Esophagus squamous epithelium (tissue), 5 donors: ENCODE measurements around the gene NEDD4. TPM values are rescaled to one million over a fixed set of nuclear protein-coding genes. Genes with fewer than 3 reads are reported as not detected.
A peak's percentile ranks its signal among the peaks of the same experiment; 100 is the strongest.
"Not testable (repeated sequence)": the region's sequence is repeated elsewhere in the genome, so short reads cannot be mapped to it uniquely, and the experiment has no call there.

Experiments used
- DNase-seq: peaks from one replicate; lab custom pipeline; 2025; lab: John Stamatoyannopoulos, UW
- H3K27ac ChIP-seq, 4 donors: fragments of 200-600 bp; sonication (generic); one replicate each; pipeline ENCODE4 v1.5.1; 2016 to 2019; ENCODE audit warnings: mild to moderate bottlenecking in 1 of 4
- H3K27me3 ChIP-seq, 4 donors: fragments of 200-600 bp; sonication (generic); 1 replicate in 3 of 4; 2 replicates in 1 of 4; pipeline versions ENCODE4 v1.5.1 to v1.6.0; 2017 to 2021; ENCODE audit warnings: antibody characterized with exemption in 1 of 4
- H3K36me3 ChIP-seq, 3 donors: fragments of 200-600 bp; sonication (generic); one replicate each; pipeline ENCODE4 v1.5.1; 2016 to 2019
- H3K4me1 ChIP-seq, 3 donors: fragments of 200-600 bp; sonication (generic); one replicate each; pipeline ENCODE4 v1.5.1; 2017 to 2019
- H3K4me3 ChIP-seq, 4 donors: fragments of 200-600 bp; sonication (generic); 1 replicate in 3 of 4; 2 replicates in 1 of 4; pipeline ENCODE4 v1.5.1; 2016 to 2019; ENCODE audit warnings: mild to moderate bottlenecking in 2 of 4, moderate library complexity in 1 of 4
- H3K9me3 ChIP-seq, 3 donors: fragments of 200-600 bp; sonication (generic); one replicate each; pipeline ENCODE4 v1.5.1; 2016 to 2019
- CTCF ChIP-seq, 6 experiments: fragments of 450-650 bp in 4 of 6; fragments of 200-600 bp in 2 of 6; sonication (generic) in 2 of 6; IDR thresholded peaks; one replicate each; pipeline ENCODE4 v1.5.1; 2016 to 2019; ENCODE audit warnings: antibody characterized with exemption in 6 of 6, mild to moderate bottlenecking in 4 of 6, moderate library complexity in 4 of 6
- POLR2A ChIP-seq, 4 donors: fragments of 450-650 bp; IDR thresholded peaks; one replicate each; pipeline ENCODE4 v1.6.1; 2017; ENCODE audit warnings: antibody characterized with exemption in 4 of 4, mild to moderate bottlenecking in 4 of 4, moderate library complexity in 3 of 4
- WGBS, 2 donors: methylation state at CpG; one replicate each; pipeline ENCODE4 v1.1.5; 2018; 5-methylcytosine and 5-hydroxymethylcytosine counted together
- intact Hi-C: fragments of 100-400 bp; cut with DNase I; formaldehyde crosslinking; loops from one replicate; pipeline ENCODE4 v1.15.0; 2022
- total RNA-seq, 4 donors: library from RNA; depleted of rRNA; stranded (reverse); fragments of >200 nt; gene quantifications; one replicate each; pipeline ENCODE4 v1.1.0, GENCODE V29; 2016
- donor health status: DM: yes; HTN: yes; CAD: no.

The NEDD4 gene
- total RNA-seq, 4 donors from 2014 or later = 4.5 to 15.1 (median 11.7) TPM

- TF ChIP-seq POLR2A (IDR thresholded peaks at IDR 0.05) = no peak
- no peak for TF ChIP-seq CTCF (IDR thresholded peaks at IDR 0.05)
- no peak overlapping the region for H3K4me3 ChIP-seq
- peaks cover 0 to 10% (median 5%) of the 10 kb centered on the region in 3 donors for H3K9me3 ChIP-seq
- no peak overlapping the region for H3K27ac ChIP-seq
- intact Hi-C loops = no loop called here
- no peaks in the 10 kb centered on the region for H3K36me3 ChIP-seq
- no peaks in the 10 kb centered on the region for H3K27me3 ChIP-seq
- H3K4me1 ChIP-seq = peaks cover 0 to 9% (median 0%) of the 10 kb centered on the region in 3 donors
- DNase-seq = no peak
- 79 to 100% methylated on average over 3 to 4 of the region's 4 CpGs for WGBS, 2 donors
Observed at GRCh38 chr15:56014677-56015076, 21.3 kb upstream of the NEDD4 start.

GRCh38 chr15:56007053-56007452, 13.6 kb upstream of the NEDD4 start:
- Histone ChIP-seq H3K27ac (peak overlapping the region in 3 of 4 donors; percentile 45 to 65 (median 52)), H3K4me3 (peak overlapping the region in 3 of 4 donors; percentile 28 to 60 (median 30))
- intact Hi-C loops, DNase-seq, H3K36me3 ChIP-seq, H3K27me3 ChIP-seq, H3K4me1 ChIP-seq, H3K9me3 ChIP-seq: not testable (repeated sequence)
- 45 to 57% methylated on average over 1 to 5 of the region's 40 CpGs for WGBS, 2 donors

GRCh38 chr15:56006371-56006770, 13.0 kb upstream of the NEDD4 start:
- peaks cover 0 to 11% (median 6%) of the 10 kb centered on the region in 3 donors for H3K4me1 ChIP-seq
- H3K9me3 ChIP-seq, intact Hi-C loops, H3K36me3 ChIP-seq, H3K27me3 ChIP-seq, DNase-seq: not testable (repeated sequence)
- 35 to 49% methylated on average over 5 of the region's 5 CpGs for WGBS, 2 donors
- peak overlapping the region in 3 of 4 donors; percentile 45 to 65 (median 52) for H3K27ac ChIP-seq
- H3K4me3 ChIP-seq = peak overlapping the region in 3 of 4 donors; percentile 28 to 60 (median 30)

GRCh38 chr15:56004281-56004680, 10.9 kb upstream of the NEDD4 start:
- DNase-seq, H3K36me3 ChIP-seq, H3K27me3 ChIP-seq, intact Hi-C loops, H3K27ac ChIP-seq, H3K4me3 ChIP-seq, H3K9me3 ChIP-seq: not testable (repeated sequence)
- H3K4me1 ChIP-seq = peaks cover 0 to 32% (median 8%) of the 10 kb centered on the region in 3 donors
- 22 to 38% methylated on average over 1 of the region's 1 CpG for WGBS, 2 donors

GRCh38 chr15:56003777-56004176, 10.4 kb upstream of the NEDD4 start:
- DNase-seq, H3K4me3 ChIP-seq, H3K36me3 ChIP-seq, H3K27ac ChIP-seq, intact Hi-C loops, H3K9me3 ChIP-seq, H3K27me3 ChIP-seq: not testable (repeated sequence)
- WGBS, 2 donors = 57 to 60% methylated on average over 1 of the region's 1 CpG
- H3K4me1 ChIP-seq = peaks cover 0 to 37% (median 10%) of the 10 kb centered on the region in 3 donors

- DNase-seq, H3K9me3 ChIP-seq, H3K4me3 ChIP-seq, H3K36me3 ChIP-seq, H3K27me3 ChIP-seq, H3K27ac ChIP-seq, intact Hi-C loops: not testable (repeated sequence)
- peaks cover 0 to 42% (median 10%) of the 10 kb centered on the region in 3 donors for H3K4me1 ChIP-seq
Observed at GRCh38 chr15:56003277-56003676, 9.9 kb upstream of the NEDD4 start.

- WGBS, 2 donors = 35 to 61% methylated on average over 3 of the region's 3 CpGs
- Histone ChIP-seq H3K4me3 (no peak overlapping the region), H3K4me1 (peaks cover 0 to 46% (median 15%) of the 10 kb centered on the region in 3 donors), H3K9me3 (no peaks in the 10 kb centered on the region), H3K27ac (peak overlapping the region in 2 of 4 donors; percentile 46 to 64), H3K27me3 (no peaks in the 10 kb centered on the region), H3K36me3 (no peaks in the 10 kb centered on the region)
- DNase-seq = no peak
- intact Hi-C loops = no loop called here
- TF ChIP-seq CTCF (IDR thresholded peaks at IDR 0.05) (no peak), POLR2A (IDR thresholded peaks at IDR 0.05) (no peak)
Observed at GRCh38 chr15:56001471-56002078, 8.2 kb upstream of the NEDD4 start.
